Neuronal stem cell (in vitro differentiated cells): ENCODE results near the gene GSPT2.

ENCODE experiments used
- DNase-seq: peaks from one replicate; pipeline ENCODE4 v3.0.0-alpha.2; 2013; ENCODE audit warnings: low spot score
- H2AFZ ChIP-seq: one replicate; pipeline ENCODE4 v1.6.1; 2013; ENCODE audit warnings: mild to moderate bottlenecking, low read length, inconsistent platforms
- H2AK5ac ChIP-seq: 2 replicates; pipeline ENCODE4 v1.6.1; 2013; ENCODE audit warnings: low read depth, mild to moderate bottlenecking, inconsistent platforms, low read length, moderate library complexity, mixed read lengths
- H2BK120ac ChIP-seq: 2 replicates; pipeline ENCODE4 v1.6.1; 2013; ENCODE audit warnings: low read depth, mild to moderate bottlenecking, inconsistent platforms, low read length, moderate library complexity, mixed read lengths
- H2BK12ac ChIP-seq: one replicate; pipeline ENCODE4 v1.6.1; 2013; ENCODE audit warnings: low read length, inconsistent platforms
- H2BK15ac ChIP-seq: 2 replicates; pipeline ENCODE4 v1.6.1; 2013; ENCODE audit warnings: mild to moderate bottlenecking, low read length, inconsistent platforms, mixed read lengths
- H2BK5ac ChIP-seq: one replicate; pipeline ENCODE4 v1.6.1; 2013; ENCODE audit warnings: inconsistent platforms, mild to moderate bottlenecking, low read length, moderate library complexity
- H3K14ac ChIP-seq: one replicate; pipeline ENCODE4 v1.6.1; 2013; ENCODE audit warnings: low read length, inconsistent platforms
- H3K18ac ChIP-seq: 2 replicates; pipeline ENCODE4 v1.6.1; 2013; ENCODE audit warnings: low read length, inconsistent platforms
- H3K23ac ChIP-seq: 2 replicates; pipeline ENCODE4 v1.6.1; 2013; ENCODE audit warnings: low read depth, mild to moderate bottlenecking, mixed read lengths, low read length, inconsistent platforms; ENCODE audit not compliant: poor library complexity
- H3K27ac ChIP-seq: replicated peaks from 3 replicates; pipeline ENCODE4 v1.5.1; 2013; ENCODE audit warnings: low read length, inconsistent platforms
- H3K27me3 ChIP-seq, 3 experiments: 2 replicates each; pipeline ENCODE4 v1.6.1; 2013; ENCODE audit warnings: low read length in 3 of 3, mild to moderate bottlenecking in 2 of 3, inconsistent platforms in 1 of 3, low read depth in 1 of 3, mixed read lengths in 1 of 3, moderate library complexity in 1 of 3; ENCODE audit not compliant: control insufficient read depth in 3 of 3, insufficient read depth in 3 of 3
- H3K36me3 ChIP-seq, 2 donors: replicated peaks in 1 of 2; 2 replicates each; pipeline ENCODE4 v1.6.1; 2013; ENCODE audit warnings: low read length in 2 of 2; ENCODE audit not compliant: control insufficient read depth in 2 of 2, insufficient read depth in 2 of 2
- H3K4ac ChIP-seq: 2 replicates; pipeline ENCODE4 v1.6.1; 2013; ENCODE audit warnings: inconsistent platforms, mild to moderate bottlenecking, low read length, moderate library complexity
- H3K4me1 ChIP-seq, 2 donors: 1 replicate in 1 of 2; 2 replicates in 1 of 2; pipeline ENCODE4 v1.6.1; 2013; ENCODE audit warnings: low read length in 2 of 2, low read depth in 1 of 2; ENCODE audit not compliant: control insufficient read depth in 2 of 2, insufficient read depth in 1 of 2
- H3K4me2 ChIP-seq: one replicate; pipeline ENCODE4 v1.6.1; 2013; ENCODE audit warnings: mild to moderate bottlenecking, low read length, inconsistent platforms; ENCODE audit not compliant: insufficient read depth, poor library complexity, severe bottlenecking
- H3K4me3 ChIP-seq, 2 donors: 2 replicates each; pipeline ENCODE4 v1.5.1; 2013; ENCODE audit warnings: low read length in 2 of 2, mild to moderate bottlenecking in 2 of 2, inconsistent platforms in 1 of 2, moderate library complexity in 1 of 2
- H3K79me1 ChIP-seq: one replicate; pipeline ENCODE4 v1.6.1; 2013; ENCODE audit warnings: low read depth, mild to moderate bottlenecking, inconsistent platforms, low read length, moderate library complexity
- H3K9ac ChIP-seq: one replicate; pipeline ENCODE4 v1.6.1; 2013; ENCODE audit warnings: mild to moderate bottlenecking, low read depth, low read length, inconsistent platforms; ENCODE audit not compliant: poor library complexity
- H3K9me3 ChIP-seq, 2 donors: replicated peaks in 1 of 2; 2 replicates each; pipeline versions ENCODE3 to v1.6.1; 2013; ENCODE audit warnings: low read length in 2 of 2, mild to moderate bottlenecking in 2 of 2, inconsistent platforms in 1 of 2, low read depth in 1 of 2, mixed read lengths in 1 of 2, moderate library complexity in 1 of 2; ENCODE audit not compliant: control insufficient read depth in 2 of 2, insufficient read depth in 1 of 2
- H4K8ac ChIP-seq: one replicate; pipeline ENCODE4 v1.6.1; 2013; ENCODE audit warnings: low read depth, mild to moderate bottlenecking, inconsistent platforms, low read length, moderate library complexity
- H4K91ac ChIP-seq: one replicate; pipeline ENCODE4 v1.6.1; 2013; ENCODE audit warnings: low read length, low read depth, mild to moderate bottlenecking, inconsistent platforms; ENCODE audit not compliant: poor library complexity
- WGBS, 2 donors: extraction: QIAGEN DNeasy Blood & Tissue Kit; methylation state at CpG; one replicate each; pipeline ENCODE4 v1.1.7; 2013; ENCODE audit warnings: missing lambda C conversion rate in 2 of 2, mixed read lengths in 1 of 2; ENCODE audit not compliant: insufficient read length in 2 of 2, insufficient replicate concordance in 1 of 2; ENCODE audit errors: extremely low coverage in 2 of 2; 5-methylcytosine and 5-hydroxymethylcytosine counted together

Gene GSPT2

GRCh38 chrX:51776851-51777250, 33.6 kb downstream of the GSPT2 start:
- Histone ChIP-seq H3K4me3 (no peak overlapping the region), H3K4me1 (no peaks in the 10 kb centered on the region), H3K9me3 (no peaks in the 10 kb centered on the region), H3K4me2 (no peak overlapping the region), H2AFZ (no peak overlapping the region), H3K9ac (no peak overlapping the region), H3K14ac (no peak overlapping the region), H2BK120ac (no peak overlapping the region), H2BK15ac (no peak overlapping the region), H2AK5ac (no peak overlapping the region), H4K91ac (no peak overlapping the region), H4K8ac (no peak overlapping the region), H3K36me3 (no peaks in the 10 kb centered on the region), H3K4ac (no peak overlapping the region), H3K23ac (no peak overlapping the region), H3K18ac (no peak overlapping the region), H3K27me3 (peaks cover 0 to 17% (median 0%) of the 10 kb centered on the region in 3 experiments), H2BK12ac (no peak overlapping the region), H2BK5ac (no peak overlapping the region), H3K79me1 (no peaks in the 10 kb centered on the region), H3K27ac (no peak overlapping the region)
- DNase-seq, result no peak
- no CpG with 5 or more reads among the region's 3 CpGs for whole genome bisulfite sequencing, 2 donors

DNA sequence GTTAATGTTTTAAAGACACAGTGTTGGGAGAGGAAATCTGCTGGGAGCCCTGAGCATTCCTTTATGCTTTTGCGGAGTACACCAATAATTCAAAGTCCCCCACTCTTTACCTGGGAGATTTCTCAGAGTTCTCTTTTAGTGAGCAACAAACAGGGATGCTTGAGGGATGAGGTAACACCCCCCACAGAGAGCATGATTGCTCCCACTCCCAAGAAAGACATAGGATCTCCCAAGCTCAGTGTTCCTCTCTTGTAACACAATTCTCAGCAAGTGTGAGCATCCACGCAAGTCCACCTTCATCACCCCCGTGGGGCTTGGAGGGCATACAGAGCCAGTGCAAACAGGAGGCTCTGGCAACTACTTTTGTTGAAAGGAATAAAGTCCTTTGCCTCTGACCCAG, 36.1 kb downstream of the GSPT2 start:
- Histone ChIP-seq H3K9ac (no peak overlapping the region), H3K27ac (no peak overlapping the region), H2AK5ac (no peak overlapping the region), H2BK5ac (no peak overlapping the region), H4K8ac (no peak overlapping the region), H3K4me2 (no peak overlapping the region), H3K4ac (no peak overlapping the region), H2BK12ac (no peak overlapping the region), H2BK120ac (no peak overlapping the region), H3K4me1 (no peaks in the 10 kb centered on the region), H4K91ac (no peak overlapping the region), H2BK15ac (no peak overlapping the region), H3K4me3 (no peak overlapping the region), H3K14ac (no peak overlapping the region), H3K9me3 (no peaks in the 10 kb centered on the region), H3K36me3 (no peaks in the 10 kb centered on the region), H3K18ac (no peak overlapping the region), H3K27me3 (peaks cover 0 to 19% (median 0%) of the 10 kb centered on the region in 3 experiments), H3K23ac (no peak overlapping the region), H3K79me1 (no peaks in the 10 kb centered on the region), H2AFZ (no peak overlapping the region)
- WGBS, 2 donors, result no CpG with 5 or more reads among the region's 3 CpGs
- no peak for DNase-seq

- Histone ChIP-seq H3K36me3 (no peaks in the 10 kb centered on the region), H2BK12ac (no peak overlapping the region), H3K4me3 (no peak overlapping the region), H4K91ac (no peak overlapping the region), H2BK120ac (no peak overlapping the region), H2AK5ac (no peak overlapping the region), H3K9ac (no peak overlapping the region), H2BK15ac (no peak overlapping the region), H3K9me3 (no peaks in the 10 kb centered on the region), H2AFZ (no peak overlapping the region), H2BK5ac (no peak overlapping the region), H3K27me3 (peaks cover 0 to 19% (median 0%) of the 10 kb centered on the region in 3 experiments), H3K4ac (no peak overlapping the region), H3K14ac (no peak overlapping the region), H3K79me1 (no peaks in the 10 kb centered on the region), H3K4me1 (no peaks in the 10 kb centered on the region), H3K27ac (no peak overlapping the region), H4K8ac (no peak overlapping the region), H3K4me2 (no peak overlapping the region), H3K23ac (no peak overlapping the region), H3K18ac (no peak overlapping the region)
- WGBS, 2 donors, result no CpG with 5 or more reads among the region's 2 CpGs
- DNase-seq, result no peak
Observed at GRCh38 chrX:51795136-51795535, 51.9 kb downstream of the GSPT2 start.
